Measurements from ENCODE around the gene THAP4. TPM values are rescaled to one million over a fixed set of nuclear protein-coding genes. Genes with fewer than 3 reads are reported as not detected.

THAP4 gene
- total RNA-seq, 1 experiment from 2014 or later: 88.6 TPM

GRCh38 chr2:241575624-241576292 is 61.2 kb downstream of the THAP4 start:
- DNase-seq (ENCODE audit: low spot score) (no peak), ATAC-seq (no peak)
- 0 out of 2 replicates have a peak, but pooled peaks cover 3% of the 10 kb centered on the region for H3K9me3 Mint-ChIP-seq
- peaks cover 18% of the 10 kb centered on the region for H3K36me3 Mint-ChIP-seq
- no peak overlapping the region for H3K4me3 Mint-ChIP-seq
- H3K27ac Mint-ChIP-seq: no peak overlapping the region
- no peak for TF ChIP-seq MLX (CRISPR knock-in tag; IDR thresholded peaks at IDR 0.05)
- TF ChIP-seq HMGA2 (CRISPR knock-in tag; IDR thresholded peaks at IDR 0.05): no peak
- TF ChIP-seq, protein P1, sequence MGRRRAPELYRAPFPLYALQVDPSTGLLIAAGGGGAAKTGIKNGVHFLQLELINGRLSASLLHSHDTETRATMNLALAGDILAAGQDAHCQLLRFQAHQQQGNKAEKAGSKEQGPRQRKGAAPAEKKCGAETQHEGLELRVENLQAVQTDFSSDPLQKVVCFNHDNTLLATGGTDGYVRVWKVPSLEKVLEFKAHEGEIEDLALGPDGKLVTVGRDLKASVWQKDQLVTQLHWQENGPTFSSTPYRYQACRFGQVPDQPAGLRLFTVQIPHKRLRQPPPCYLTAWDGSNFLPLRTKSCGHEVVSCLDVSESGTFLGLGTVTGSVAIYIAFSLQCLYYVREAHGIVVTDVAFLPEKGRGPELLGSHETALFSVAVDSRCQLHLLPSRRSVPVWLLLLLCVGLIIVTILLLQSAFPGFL (CRISPR knock-in tag; IDR thresholded peaks at IDR 0.05; ENCODE audit: borderline replicate concordance): no peak
- peak; percentile 74 for TF ChIP-seq ZNF263 (CRISPR knock-in tag; IDR thresholded peaks at IDR 0.05; ENCODE audit: low read depth)
- TF ChIP-seq FOXK1 (CRISPR knock-in tag; IDR thresholded peaks at IDR 0.05): no peak
- peak; percentile 6; the same call in 1 of the 2 replicates for TF ChIP-seq NFATC4 (CRISPR knock-in tag; IDR thresholded peaks at IDR 0.05)
- TF ChIP-seq ZBTB21 (CRISPR knock-in tag; IDR thresholded peaks at IDR 0.05; ENCODE audit: borderline replicate concordance): no peak
- TF ChIP-seq TCF7 (CRISPR knock-in tag; IDR thresholded peaks at IDR 0.05; ENCODE audit: low read depth): no peak
- TF ChIP-seq NR3C1 (CRISPR knock-in tag; conservative IDR thresholded peaks at IDR 0.05; ENCODE audit: low read depth): no peak
- TF ChIP-seq, protein P2, sequence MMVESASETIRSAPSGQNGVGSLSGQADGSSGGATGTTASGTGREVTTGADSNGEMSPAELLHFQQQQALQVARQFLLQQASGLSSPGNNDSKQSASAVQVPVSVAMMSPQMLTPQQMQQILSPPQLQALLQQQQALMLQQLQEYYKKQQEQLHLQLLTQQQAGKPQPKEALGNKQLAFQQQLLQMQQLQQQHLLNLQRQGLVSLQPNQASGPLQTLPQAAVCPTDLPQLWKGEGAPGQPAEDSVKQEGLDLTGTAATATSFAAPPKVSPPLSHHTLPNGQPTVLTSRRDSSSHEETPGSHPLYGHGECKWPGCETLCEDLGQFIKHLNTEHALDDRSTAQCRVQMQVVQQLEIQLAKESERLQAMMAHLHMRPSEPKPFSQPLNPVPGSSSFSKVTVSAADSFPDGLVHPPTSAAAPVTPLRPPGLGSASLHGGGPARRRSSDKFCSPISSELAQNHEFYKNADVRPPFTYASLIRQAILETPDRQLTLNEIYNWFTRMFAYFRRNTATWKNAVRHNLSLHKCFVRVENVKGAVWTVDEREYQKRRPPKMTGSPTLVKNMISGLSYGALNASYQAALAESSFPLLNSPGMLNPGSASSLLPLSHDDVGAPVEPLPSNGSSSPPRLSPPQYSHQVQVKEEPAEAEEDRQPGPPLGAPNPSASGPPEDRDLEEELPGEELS (CRISPR knock-in tag; IDR thresholded peaks at IDR 0.05): no peak
- TF ChIP-seq SMAD4 (CRISPR knock-in tag; IDR thresholded peaks at IDR 0.05): no peak
- TF ChIP-seq MXD4 (CRISPR knock-in tag; IDR thresholded peaks at IDR 0.05; ENCODE audit: borderline replicate concordance): no peak
- TF ChIP-seq, protein P3, sequence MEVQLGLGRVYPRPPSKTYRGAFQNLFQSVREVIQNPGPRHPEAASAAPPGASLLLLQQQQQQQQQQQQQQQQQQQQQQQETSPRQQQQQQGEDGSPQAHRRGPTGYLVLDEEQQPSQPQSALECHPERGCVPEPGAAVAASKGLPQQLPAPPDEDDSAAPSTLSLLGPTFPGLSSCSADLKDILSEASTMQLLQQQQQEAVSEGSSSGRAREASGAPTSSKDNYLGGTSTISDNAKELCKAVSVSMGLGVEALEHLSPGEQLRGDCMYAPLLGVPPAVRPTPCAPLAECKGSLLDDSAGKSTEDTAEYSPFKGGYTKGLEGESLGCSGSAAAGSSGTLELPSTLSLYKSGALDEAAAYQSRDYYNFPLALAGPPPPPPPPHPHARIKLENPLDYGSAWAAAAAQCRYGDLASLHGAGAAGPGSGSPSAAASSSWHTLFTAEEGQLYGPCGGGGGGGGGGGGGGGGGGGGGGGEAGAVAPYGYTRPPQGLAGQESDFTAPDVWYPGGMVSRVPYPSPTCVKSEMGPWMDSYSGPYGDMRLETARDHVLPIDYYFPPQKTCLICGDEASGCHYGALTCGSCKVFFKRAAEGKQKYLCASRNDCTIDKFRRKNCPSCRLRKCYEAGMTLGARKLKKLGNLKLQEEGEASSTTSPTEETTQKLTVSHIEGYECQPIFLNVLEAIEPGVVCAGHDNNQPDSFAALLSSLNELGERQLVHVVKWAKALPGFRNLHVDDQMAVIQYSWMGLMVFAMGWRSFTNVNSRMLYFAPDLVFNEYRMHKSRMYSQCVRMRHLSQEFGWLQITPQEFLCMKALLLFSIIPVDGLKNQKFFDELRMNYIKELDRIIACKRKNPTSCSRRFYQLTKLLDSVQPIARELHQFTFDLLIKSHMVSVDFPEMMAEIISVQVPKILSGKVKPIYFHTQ (CRISPR knock-in tag; IDR thresholded peaks at IDR 0.05): no peak
- TF ChIP-seq GABPB1 (CRISPR knock-in tag; IDR thresholded peaks at IDR 0.05): no peak
- ChIA-PET CTCF (interaction anchor here (1.4 to 1.5 kb wide), 2 partner anchors 17 to 20 kb away, joined by 5 to 6 read pairs; partner anchors contain the start of gene BOK), POLR2A (no interaction called here)
- H3K27me3 Mint-ChIP-seq (ENCODE audit: low read depth): no peaks in the 10 kb centered on the region
- peaks cover 8% of the 10 kb centered on the region; the same call in 1 of the 2 replicates for H3K4me1 Mint-ChIP-seq

DNA sequence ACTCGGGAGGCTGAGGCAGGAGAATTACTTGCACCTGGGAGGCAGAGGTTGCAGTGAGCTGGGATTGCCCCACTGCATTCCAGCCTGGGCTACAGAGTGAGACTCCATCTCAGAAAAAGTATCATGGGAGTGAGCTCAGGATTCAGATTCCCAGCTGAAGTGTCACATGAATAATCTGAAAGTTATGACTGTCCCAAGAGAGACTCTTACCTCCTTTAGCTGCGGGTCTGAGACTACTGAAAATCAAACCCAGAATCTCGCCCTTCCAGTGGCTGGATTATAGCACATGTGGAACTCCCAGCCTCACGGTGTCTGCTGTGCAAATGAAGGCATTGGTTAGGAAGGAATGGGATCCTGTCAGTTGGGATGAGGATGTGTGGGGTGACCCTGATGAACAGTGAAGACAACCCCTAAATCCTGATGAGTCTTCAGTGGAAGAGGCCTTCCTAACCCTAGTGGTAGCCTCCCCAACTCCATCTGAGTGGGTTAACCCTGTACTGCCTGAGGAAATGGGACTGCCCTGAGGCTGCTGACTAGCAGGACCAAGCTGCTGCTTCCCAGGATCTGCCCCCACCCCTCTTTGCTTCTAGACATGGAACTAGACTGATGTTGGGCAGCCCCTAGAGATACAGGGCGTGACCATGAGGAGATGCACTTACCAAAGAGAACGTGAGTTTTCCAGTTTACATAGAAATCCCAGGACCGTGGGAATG is 61.9 kb downstream of the THAP4 start:
- Mint-ChIP-seq H3K9me3 (0 out of 2 replicates have a peak, but pooled peaks cover 3% of the 10 kb centered on the region), H3K27me3 (ENCODE audit: low read depth) (peaks cover under 1% of the 10 kb centered on the region; the same call in 1 of the 2 replicates), H3K4me1 (peaks cover 8% of the 10 kb centered on the region), H3K27ac (no peak overlapping the region; the same call in 1 of the 2 replicates), H3K36me3 (peaks cover 15% of the 10 kb centered on the region), H3K4me3 (no peak overlapping the region)
- ATAC-seq (no peak), DNase-seq (ENCODE audit: low spot score) (no peak)
- TF ChIP-seq GABPB1 (CRISPR knock-in tag; IDR thresholded peaks at IDR 0.05): no peak
- no peak for TF ChIP-seq NFATC4 (CRISPR knock-in tag; IDR thresholded peaks at IDR 0.05)
- 0 out of 2 replicates have a peak, but pooled peaks have one; percentile 38 for TF ChIP-seq ATF1 (CRISPR knock-in tag; IDR thresholded peaks at IDR 0.05)
- TF ChIP-seq KAT7 (CRISPR knock-in tag; IDR thresholded peaks at IDR 0.05; ENCODE audit: borderline replicate concordance): no peak
- no peak for TF ChIP-seq PRRX2 (CRISPR knock-in tag; IDR thresholded peaks at IDR 0.05)
- POLR2A ChIA-PET: no interaction called here
- CTCF ChIA-PET: interaction anchor here (1.4 to 1.5 kb wide), 2 partner anchors 17 to 20 kb away, joined by 5 to 6 read pairs; partner anchors contain the start of gene BOK

Data from WTC11 (cell line).